Endothelial cell of umbilical vein (primary cell): Measurements from ENCODE around the gene DLST. TPM values are rescaled to one million over a fixed set of nuclear protein-coding genes. Genes with fewer than 3 reads are reported as not detected.

Source experiments
- BruUV-seq: library from RNA; stranded (reverse); fragments of 400-500 nt; replicated peaks from 2 replicates; lab custom pipeline; 2021; lab: Mats Ljungman, UMichigan
- CTCF ChIA-PET: fragments of 300-600, 350-600 bp; sonication (Branson Sonifier 250); formaldehyde crosslinking; loops from one replicate; lab custom pipeline; 2021; ENCODE audit warnings: antibody characterized with exemption, inconsistent platforms; lab: Charles Lee
- POLR2A ChIA-PET: fragments of 300-600, 350-600 bp; sonication (Branson Sonifier 250); formaldehyde crosslinking; loops from one replicate; lab custom pipeline; 2021; ENCODE audit warnings: antibody characterized with exemption, inconsistent platforms; lab: Charles Lee
- DNase-seq: peaks from one replicate; pipeline ENCODE4 v3.0.0-alpha.2; 2011; ENCODE audit warnings: low read depth, low spot score
- FAIRE-seq: peaks from 2 replicates; lab custom pipeline; 2011; peaks lifted over from hg19 to GRCh38; lab: Jason Lieb, UNC
- H2AFZ ChIP-seq: 2 replicates; pipeline ENCODE4 v1.6.0; 2012; ENCODE audit warnings: low read depth, low read length, control low read depth, inconsistent platforms
- H3K27ac ChIP-seq: 2 replicates; pipeline ENCODE4 v1.5.1; 2011; ENCODE audit warnings: low read depth, mild to moderate bottlenecking, control low read depth, low read length, moderate library complexity; ENCODE audit not compliant: insufficient read depth
- H3K27me3 ChIP-seq, 2 experiments: 2 replicates each; pipeline versions ENCODE4 v1.6.0 to v1.6.1; 2011; ENCODE audit warnings: low read length in 2 of 2, mixed read lengths in 1 of 2; ENCODE audit not compliant: control insufficient read depth in 2 of 2, insufficient read depth in 2 of 2
- H3K36me3 ChIP-seq, 2 experiments: 2 replicates in 1 of 2; 3 replicates in 1 of 2; pipeline ENCODE4 v1.5.1; 2011; ENCODE audit warnings: low read length in 2 of 2, mild to moderate bottlenecking in 1 of 2, moderate library complexity in 1 of 2; ENCODE audit not compliant: control insufficient read depth in 2 of 2, insufficient read depth in 2 of 2; ENCODE audit errors: extremely low read depth in 1 of 2
- H3K4me1 ChIP-seq: 3 replicates; pipeline ENCODE4 v1.5.1; 2011; ENCODE audit warnings: mild to moderate bottlenecking, low read length; ENCODE audit not compliant: control insufficient read depth, insufficient read depth; ENCODE audit errors: extremely low read depth
- H3K4me2 ChIP-seq: 2 replicates; pipeline ENCODE4 v1.6.1; 2011; ENCODE audit warnings: low read length, control low read depth, mixed read lengths; ENCODE audit not compliant: insufficient read depth
- H3K4me3 ChIP-seq, 3 experiments: fragments of 200-600 bp in 1 of 3; sonication (generic), shearing (Covaris generic) in 1 of 3; replicated peaks in 1 of 3; 2 replicates each; pipeline ENCODE4 v1.5.1; 2011 to 2016; ENCODE audit warnings: control low read depth in 3 of 3, low read length in 3 of 3, mild to moderate bottlenecking in 2 of 3, inconsistent platforms in 1 of 3, low read depth in 1 of 3, moderate library complexity in 1 of 3; ENCODE audit not compliant: insufficient read depth in 1 of 3
- H3K79me2 ChIP-seq: 2 replicates; pipeline ENCODE4 v1.6.0; 2012; ENCODE audit warnings: low read length, inconsistent platforms; ENCODE audit not compliant: control insufficient read depth, insufficient read depth
- H3K9ac ChIP-seq: replicated peaks from 2 replicates; pipeline ENCODE3; 2011; ENCODE audit warnings: low read length, control low read depth; ENCODE audit not compliant: insufficient read depth; ENCODE audit errors: extremely low read depth
- H3K9me1 ChIP-seq: replicated peaks from 3 replicates; pipeline ENCODE4 v1.6.0; 2011; ENCODE audit warnings: mild to moderate bottlenecking, low read length; ENCODE audit not compliant: control insufficient read depth, insufficient read depth; ENCODE audit errors: extremely low read depth
- H3K9me3 ChIP-seq: replicated peaks from 2 replicates; pipeline ENCODE4 v1.5.1; 2012; ENCODE audit warnings: low read length, inconsistent platforms; ENCODE audit not compliant: control insufficient read depth, insufficient read depth
- H4K20me1 ChIP-seq: replicated peaks from 2 replicates; pipeline ENCODE3; 2011; ENCODE audit warnings: mild to moderate bottlenecking, low read length; ENCODE audit not compliant: control insufficient read depth, insufficient read depth; ENCODE audit errors: extremely low read depth
- CTCF ChIP-seq, 2 donors: IDR thresholded peaks; 1 replicate in 1 of 2; 2 replicates in 1 of 2; pipeline ENCODE4 v1.5.1; 2011; ENCODE audit warnings: low read length in 2 of 2, mild to moderate bottlenecking in 2 of 2, moderate library complexity in 2 of 2, control low read depth in 1 of 2, inconsistent platforms in 1 of 2, low read depth in 1 of 2; ENCODE audit not compliant: insufficient read depth in 1 of 2; ENCODE audit errors: extremely low read depth in 1 of 2
- EZH2 ChIP-seq: IDR thresholded peaks from 2 replicates; pipeline ENCODE4 v1.6.1; 2012; ENCODE audit warnings: borderline replicate concordance, low read depth, mild to moderate bottlenecking, moderate library complexity, low read length, inconsistent platforms; ENCODE audit not compliant: severe bottlenecking
- GATA2 ChIP-seq: IDR thresholded peaks from 2 replicates; pipeline ENCODE4 v1.7.0; 2011; ENCODE audit warnings: low read depth, mild to moderate bottlenecking, moderate library complexity, mixed read lengths, low read length; ENCODE audit not compliant: insufficient read length, insufficient read depth
- JUN ChIP-seq: IDR thresholded peaks from 2 replicates; pipeline ENCODE4 v1.6.1; 2011; ENCODE audit warnings: borderline replicate concordance, low read depth; ENCODE audit not compliant: insufficient read length, insufficient read depth
- MAX ChIP-seq: IDR thresholded peaks from 2 replicates; pipeline ENCODE4 v1.6.1; 2011; ENCODE audit not compliant: insufficient read depth, insufficient read length
- POLR2A ChIP-seq: IDR thresholded peaks from 2 replicates; pipeline ENCODE4 v1.6.1; 2012; ENCODE audit warnings: low read depth, mild to moderate bottlenecking, control low read depth, low read length
- POLR2AphosphoS5 ChIP-seq: IDR thresholded peaks from 2 replicates; pipeline ENCODE4 v1.6.1; 2012; ENCODE audit warnings: low read depth, mild to moderate bottlenecking, control low read depth, low read length, moderate library complexity; ENCODE audit not compliant: insufficient read depth
- dilution Hi-C: fragments of 300-500 bp; cut with MboI; formaldehyde crosslinking; loops from one replicate; pipeline ENCODE4 v1.15.0; 2019; ENCODE audit warnings: low sequenced_read_pairs; ENCODE audit not compliant: extremely low pct_ligation_motif_present
- intact Hi-C: fragments of 100-400 bp; cut with micrococcal nuclease; formaldehyde crosslinking; loops from one replicate; pipeline ENCODE4 v1.10.0; 2022
- polyA plus RNA-seq, 4 experiments: library from polyadenylated mRNA; depleted of rRNA in 3 of 4; stranded (reverse) in 3 of 4; unstranded in 1 of 4; fragments of >200 nt; gene quantifications; 2 replicates each; pipeline versions ENCODE4 v1.2.1 to v1.2.3, GENCODE V29; 2011 to 2012; ENCODE audit warnings: missing spikeins in 1 of 4
- total RNA-seq: library from RNA; stranded (reverse); gene quantifications from 2 replicates; pipeline ENCODE4 v1.2.3, GENCODE V29; 2021

Gene DLST
- total and polyA plus RNA-seq, 2 donors (not counting 3 experiments of a cell fraction or from before 2014, with no cell fraction given), result 98.4 to 110 TPM

GRCh38 chr14:74860899-74861733 is 20.6 kb upstream of the DLST start:
- H3K79me2 ChIP-seq, result no peaks in the 10 kb centered on the region
- H3K9me3 ChIP-seq, result no peaks in the 10 kb centered on the region
- no peak for TF ChIP-seq POLR2AphosphoS5
- no peak for TF ChIP-seq POLR2A
- no peak for TF ChIP-seq JUN
- TF ChIP-seq GATA2, result no peak
- no peak for TF ChIP-seq EZH2
- no peak for TF ChIP-seq MAX
- TF ChIP-seq CTCF (IDR thresholded peaks at IDR 0.05; ENCODE audit: extremely low read depth in 1 of 2, insufficient read depth in 1 of 2, low read depth in 1 of 2, low read length in 2 of 2), result peak; percentile 85 to 86
- H3K9ac ChIP-seq, result no peak overlapping the region
- H3K4me1 ChIP-seq, result no peaks in the 10 kb centered on the region
- no peak overlapping the region for H3K4me3 ChIP-seq
- dilution Hi-C loops, result no loop called here
- H3K9me1 ChIP-seq, result no peaks in the 10 kb centered on the region
- DNase-seq (peak; percentile 83), FAIRE-seq (peak; percentile 97)
- intact Hi-C loops, result loop anchor here (1.0 to 2.0 kb wide), 4 partner anchors 20 to 442 kb away; partner anchors contain the start of gene DLST
- H2AFZ ChIP-seq, result no peak overlapping the region
- H3K27me3 ChIP-seq, result no peaks in the 10 kb centered on the region
- no peaks in the 10 kb centered on the region for H3K36me3 ChIP-seq
- CTCF ChIA-PET, result interaction anchor here (0.6 to 12.3 kb wide), 44 partner anchors 8 to 700 kb away, joined by 3 to 468 read pairs (median 4); partner anchors contain the start of genes ACYP1, DLST, PROX2 and RPS6KL1
- BruUV-seq, result no TSS peak
- POLR2A ChIA-PET, result interaction anchor here (1.0 to 1.5 kb wide), 2 partner anchors 15 to 44 kb away, joined by 6 to 8 read pairs; no protein-coding TSS in a partner anchor
- no peak overlapping the region for H3K4me2 ChIP-seq
- H3K27ac ChIP-seq, result no peak overlapping the region
- H4K20me1 ChIP-seq, result no peaks in the 10 kb centered on the region
